K562 (cell line): ENCODE measurements around the gene RDH11. TPM values are rescaled to one million over a fixed set of nuclear protein-coding genes. Genes with fewer than 3 reads are reported as not detected.

Source experiments
- ARID1B ChIP-seq: fragments of 450-650 bp; IDR thresholded peaks from 2 replicates; pipeline ENCODE4 v1.6.1; 2016; ENCODE audit warnings: antibody characterized with exemption, mild to moderate bottlenecking, inconsistent platforms
- ARID2 ChIP-seq: fragments of 450-650 bp; IDR thresholded peaks from 2 replicates; pipeline ENCODE4 v1.6.1; 2017; ENCODE audit warnings: antibody characterized with exemption, mild to moderate bottlenecking
- FOSL1 ChIP-seq: fragments of 200-800 bp; sonication (Bioruptor generic); conservative IDR thresholded peaks from 2 replicates; pipeline ENCODE4 v1.6.1; 2016; ENCODE audit warnings: missing genetic modification characterization, missing compliant biosample characterization
- JUN ChIP-seq, 2 experiments: sonication (generic) in 1 of 2; formaldehyde crosslinking in 1 of 2; IDR thresholded peaks; 2 replicates each; pipeline versions ENCODE4 v1.6.1 to v1.8.0; 2012 to 2022; ENCODE audit warnings: borderline replicate concordance in 2 of 2, mild to moderate bottlenecking in 2 of 2, improper control_type of control experiment in 1 of 2, low read depth in 1 of 2, low read length in 1 of 2, missing genetic modification reagents in 1 of 2
- LCOR ChIP-seq: sonication (generic); formaldehyde crosslinking; IDR thresholded peaks from 2 replicates; pipeline ENCODE4 v1.8.0; 2022; ENCODE audit warnings: mild to moderate bottlenecking, missing genetic modification reagents
- MAFF ChIP-seq: IDR thresholded peaks from 2 replicates; pipeline ENCODE4 v1.6.1; 2012; ENCODE audit warnings: low read length, improper control_type of control experiment
- SMARCA5 ChIP-seq: fragments of 450-650 bp; IDR thresholded peaks from 2 replicates; pipeline ENCODE4 v1.6.1; 2016
- TBL1XR1 ChIP-seq, 2 experiments: IDR thresholded peaks; 2 replicates each; pipeline ENCODE4 v1.6.1; 2012; ENCODE audit warnings: improper control_type of control experiment in 2 of 2, low read length in 2 of 2, mild to moderate bottlenecking in 1 of 2
- TEAD4 ChIP-seq, 2 experiments: sonication (generic) in 1 of 2; formaldehyde crosslinking in 1 of 2; IDR thresholded peaks; 2 replicates each; pipeline versions ENCODE4 v1.6.1 to v1.8.0; 2012 to 2022; ENCODE audit warnings: borderline replicate concordance in 1 of 2, inconsistent platforms in 1 of 2, low read length in 1 of 2, mild to moderate bottlenecking in 1 of 2, missing genetic modification reagents in 1 of 2
- THRAP3 ChIP-seq: fragments of 450-650 bp; IDR thresholded peaks from 2 replicates; pipeline ENCODE4 v1.6.1; 2016; ENCODE audit warnings: mild to moderate bottlenecking, inconsistent platforms, borderline replicate concordance
- ZNF586 ChIP-seq: fragments of 450-650 bp; formaldehyde crosslinking; conservative IDR thresholded peaks from 2 replicates; pipeline ENCODE4 v1.4.0; 2020; ENCODE audit warnings: mild to moderate bottlenecking, moderate library complexity
- ZNF785 ChIP-seq: fragments of 250-450 bp; sonication (Bioruptor Pico); IDR thresholded peaks from 2 replicates; pipeline ENCODE4 v1.4.0; 2020; ENCODE audit warnings: mild to moderate bottlenecking
- polyA plus RNA-seq, 8 experiments: library from polyadenylated mRNA; depleted of rRNA in 4 of 8; stranded (reverse) in 5 of 8; unstranded in 3 of 8; fragments of >200 nt; fragmentation: Nextera tagmentation in 2 of 8; fragmentation: Illumina TruSeq in 1 of 8; extraction: Ambion mirVana in 2 of 8; extraction: Trizol in 1 of 8; gene quantifications; 2 replicates each; pipeline versions ENCODE4 v1.2.1 to v1.2.3, GENCODE V29; 2011 to 2014; ENCODE audit warnings: inconsistent platforms in 1 of 8, missing spikeins in 1 of 8
- total RNA-seq, 7 experiments: library from RNA; depleted of rRNA in 6 of 7; stranded (reverse); fragments of >200 nt in 6 of 7; fragmentation: Illumina TruSeq in 2 of 7; extraction: Trizol in 2 of 7; gene quantifications; 2 replicates each; pipeline versions ENCODE4 v1.2.1 to v1.2.3, GENCODE V29; 2011 to 2021; ENCODE audit warnings: low replicate concordance in 1 of 7
- TF ChIP-seq, protein P1 (sequence below): fragments of 200-600 bp; sonication (generic); IDR thresholded peaks from one replicate; pipeline ENCODE4 v1.6.1; 2012; ENCODE audit warnings: mild to moderate bottlenecking, low read depth, low read length, inconsistent platforms
- TF ChIP-seq, protein P2 (sequence below): sonication (generic); formaldehyde crosslinking; IDR thresholded peaks from 2 replicates; pipeline ENCODE4 v1.8.0; 2022; ENCODE audit warnings: mild to moderate bottlenecking, missing genetic modification reagents

RDH11 gene
- total and polyA plus RNA-seq, 9 of the 15 experiments (the other 6 are each of a cell fraction or from before 2014, with no cell fraction given): 50.6 to 172 (median 70.5) TPM

DNA sequence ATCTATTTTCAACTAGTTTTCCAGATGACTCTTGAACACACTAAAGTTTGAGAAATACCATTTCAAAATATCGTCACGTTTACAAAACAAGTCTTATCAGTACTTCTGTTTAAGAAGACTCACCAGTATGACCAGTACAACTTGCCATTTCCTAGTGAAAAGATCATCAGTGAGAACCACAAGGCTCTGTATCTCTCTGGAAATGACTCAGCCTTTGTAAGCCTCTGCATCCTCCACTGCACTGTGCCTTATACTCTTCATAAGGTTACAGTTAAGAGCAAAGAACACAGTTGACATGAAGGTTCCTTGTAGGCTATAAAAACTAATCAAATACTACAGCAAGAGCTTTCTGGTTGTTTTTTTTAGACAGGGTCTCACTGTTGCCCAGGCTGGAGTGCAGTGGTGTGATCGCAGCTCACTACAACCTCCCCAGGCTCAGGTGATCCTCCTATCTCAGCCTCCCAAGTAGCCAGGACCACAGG lies 15.4 kb downstream of the RDH11 start (continued):
- TF ChIP-seq MAFF: peak; percentile 81
- TF ChIP-seq, protein P1, sequence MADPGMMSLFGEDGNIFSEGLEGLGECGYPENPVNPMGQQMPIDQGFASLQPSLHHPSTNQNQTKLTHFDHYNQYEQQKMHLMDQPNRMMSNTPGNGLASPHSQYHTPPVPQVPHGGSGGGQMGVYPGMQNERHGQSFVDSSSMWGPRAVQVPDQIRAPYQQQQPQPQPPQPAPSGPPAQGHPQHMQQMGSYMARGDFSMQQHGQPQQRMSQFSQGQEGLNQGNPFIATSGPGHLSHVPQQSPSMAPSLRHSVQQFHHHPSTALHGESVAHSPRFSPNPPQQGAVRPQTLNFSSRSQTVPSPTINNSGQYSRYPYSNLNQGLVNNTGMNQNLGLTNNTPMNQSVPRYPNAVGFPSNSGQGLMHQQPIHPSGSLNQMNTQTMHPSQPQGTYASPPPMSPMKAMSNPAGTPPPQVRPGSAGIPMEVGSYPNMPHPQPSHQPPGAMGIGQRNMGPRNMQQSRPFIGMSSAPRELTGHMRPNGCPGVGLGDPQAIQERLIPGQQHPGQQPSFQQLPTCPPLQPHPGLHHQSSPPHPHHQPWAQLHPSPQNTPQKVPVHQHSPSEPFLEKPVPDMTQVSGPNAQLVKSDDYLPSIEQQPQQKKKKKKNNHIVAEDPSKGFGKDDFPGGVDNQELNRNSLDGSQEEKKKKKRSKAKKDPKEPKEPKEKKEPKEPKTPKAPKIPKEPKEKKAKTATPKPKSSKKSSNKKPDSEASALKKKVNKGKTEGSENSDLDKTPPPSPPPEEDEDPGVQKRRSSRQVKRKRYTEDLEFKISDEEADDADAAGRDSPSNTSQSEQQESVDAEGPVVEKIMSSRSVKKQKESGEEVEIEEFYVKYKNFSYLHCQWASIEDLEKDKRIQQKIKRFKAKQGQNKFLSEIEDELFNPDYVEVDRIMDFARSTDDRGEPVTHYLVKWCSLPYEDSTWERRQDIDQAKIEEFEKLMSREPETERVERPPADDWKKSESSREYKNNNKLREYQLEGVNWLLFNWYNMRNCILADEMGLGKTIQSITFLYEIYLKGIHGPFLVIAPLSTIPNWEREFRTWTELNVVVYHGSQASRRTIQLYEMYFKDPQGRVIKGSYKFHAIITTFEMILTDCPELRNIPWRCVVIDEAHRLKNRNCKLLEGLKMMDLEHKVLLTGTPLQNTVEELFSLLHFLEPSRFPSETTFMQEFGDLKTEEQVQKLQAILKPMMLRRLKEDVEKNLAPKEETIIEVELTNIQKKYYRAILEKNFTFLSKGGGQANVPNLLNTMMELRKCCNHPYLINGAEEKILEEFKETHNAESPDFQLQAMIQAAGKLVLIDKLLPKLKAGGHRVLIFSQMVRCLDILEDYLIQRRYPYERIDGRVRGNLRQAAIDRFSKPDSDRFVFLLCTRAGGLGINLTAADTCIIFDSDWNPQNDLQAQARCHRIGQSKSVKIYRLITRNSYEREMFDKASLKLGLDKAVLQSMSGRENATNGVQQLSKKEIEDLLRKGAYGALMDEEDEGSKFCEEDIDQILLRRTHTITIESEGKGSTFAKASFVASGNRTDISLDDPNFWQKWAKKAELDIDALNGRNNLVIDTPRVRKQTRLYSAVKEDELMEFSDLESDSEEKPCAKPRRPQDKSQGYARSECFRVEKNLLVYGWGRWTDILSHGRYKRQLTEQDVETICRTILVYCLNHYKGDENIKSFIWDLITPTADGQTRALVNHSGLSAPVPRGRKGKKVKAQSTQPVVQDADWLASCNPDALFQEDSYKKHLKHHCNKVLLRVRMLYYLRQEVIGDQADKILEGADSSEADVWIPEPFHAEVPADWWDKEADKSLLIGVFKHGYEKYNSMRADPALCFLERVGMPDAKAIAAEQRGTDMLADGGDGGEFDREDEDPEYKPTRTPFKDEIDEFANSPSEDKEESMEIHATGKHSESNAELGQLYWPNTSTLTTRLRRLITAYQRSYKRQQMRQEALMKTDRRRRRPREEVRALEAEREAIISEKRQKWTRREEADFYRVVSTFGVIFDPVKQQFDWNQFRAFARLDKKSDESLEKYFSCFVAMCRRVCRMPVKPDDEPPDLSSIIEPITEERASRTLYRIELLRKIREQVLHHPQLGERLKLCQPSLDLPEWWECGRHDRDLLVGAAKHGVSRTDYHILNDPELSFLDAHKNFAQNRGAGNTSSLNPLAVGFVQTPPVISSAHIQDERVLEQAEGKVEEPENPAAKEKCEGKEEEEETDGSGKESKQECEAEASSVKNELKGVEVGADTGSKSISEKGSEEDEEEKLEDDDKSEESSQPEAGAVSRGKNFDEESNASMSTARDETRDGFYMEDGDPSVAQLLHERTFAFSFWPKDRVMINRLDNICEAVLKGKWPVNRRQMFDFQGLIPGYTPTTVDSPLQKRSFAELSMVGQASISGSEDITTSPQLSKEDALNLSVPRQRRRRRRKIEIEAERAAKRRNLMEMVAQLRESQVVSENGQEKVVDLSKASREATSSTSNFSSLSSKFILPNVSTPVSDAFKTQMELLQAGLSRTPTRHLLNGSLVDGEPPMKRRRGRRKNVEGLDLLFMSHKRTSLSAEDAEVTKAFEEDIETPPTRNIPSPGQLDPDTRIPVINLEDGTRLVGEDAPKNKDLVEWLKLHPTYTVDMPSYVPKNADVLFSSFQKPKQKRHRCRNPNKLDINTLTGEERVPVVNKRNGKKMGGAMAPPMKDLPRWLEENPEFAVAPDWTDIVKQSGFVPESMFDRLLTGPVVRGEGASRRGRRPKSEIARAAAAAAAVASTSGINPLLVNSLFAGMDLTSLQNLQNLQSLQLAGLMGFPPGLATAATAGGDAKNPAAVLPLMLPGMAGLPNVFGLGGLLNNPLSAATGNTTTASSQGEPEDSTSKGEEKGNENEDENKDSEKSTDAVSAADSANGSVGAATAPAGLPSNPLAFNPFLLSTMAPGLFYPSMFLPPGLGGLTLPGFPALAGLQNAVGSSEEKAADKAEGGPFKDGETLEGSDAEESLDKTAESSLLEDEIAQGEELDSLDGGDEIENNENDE: no peak
- TF ChIP-seq TBL1XR1 (IDR thresholded peaks at IDR 0.05; ENCODE audit: low read length in 2 of 2): peak in 1 of 2 experiments; percentile 67; a peak in 2 of 4 replicates
- TF ChIP-seq FOSL1: peak; percentile 90
- peak; percentile 86 for TF ChIP-seq ARID1B
- no peak for TF ChIP-seq ZNF785 (CRISPR knock-in tag)
- 0 out of 2 replicates have a peak, but pooled peaks have one; percentile 27 for TF ChIP-seq SMARCA5
- peak; percentile 77; the same call in 1 of the 2 replicates for TF ChIP-seq JUN (IDR thresholded peaks at IDR 0.05; ENCODE audit: borderline replicate concordance, low read depth, low read length)
- no peak for TF ChIP-seq JUN (CRISPR knock-in tag; IDR thresholded peaks at IDR 0.05; ENCODE audit: borderline replicate concordance)
- no peak for TF ChIP-seq ARID2
- TF ChIP-seq LCOR (CRISPR knock-in tag): 0 out of 2 replicates have a peak, but pooled peaks have one; percentile 13
- TF ChIP-seq, protein P2, sequence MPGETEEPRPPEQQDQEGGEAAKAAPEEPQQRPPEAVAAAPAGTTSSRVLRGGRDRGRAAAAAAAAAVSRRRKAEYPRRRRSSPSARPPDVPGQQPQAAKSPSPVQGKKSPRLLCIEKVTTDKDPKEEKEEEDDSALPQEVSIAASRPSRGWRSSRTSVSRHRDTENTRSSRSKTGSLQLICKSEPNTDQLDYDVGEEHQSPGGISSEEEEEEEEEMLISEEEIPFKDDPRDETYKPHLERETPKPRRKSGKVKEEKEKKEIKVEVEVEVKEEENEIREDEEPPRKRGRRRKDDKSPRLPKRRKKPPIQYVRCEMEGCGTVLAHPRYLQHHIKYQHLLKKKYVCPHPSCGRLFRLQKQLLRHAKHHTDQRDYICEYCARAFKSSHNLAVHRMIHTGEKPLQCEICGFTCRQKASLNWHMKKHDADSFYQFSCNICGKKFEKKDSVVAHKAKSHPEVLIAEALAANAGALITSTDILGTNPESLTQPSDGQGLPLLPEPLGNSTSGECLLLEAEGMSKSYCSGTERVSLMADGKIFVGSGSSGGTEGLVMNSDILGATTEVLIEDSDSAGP (CRISPR knock-in tag): no peak
- no peak for TF ChIP-seq THRAP3
- TF ChIP-seq TEAD4 (IDR thresholded peaks at IDR 0.05; ENCODE audit: low read length): peak; percentile 50; the same call in 1 of the 2 replicates
- no peak for TF ChIP-seq TEAD4 (CRISPR knock-in tag; IDR thresholded peaks at IDR 0.05; ENCODE audit: borderline replicate concordance)
- TF ChIP-seq ZNF586 (CRISPR knock-in tag): no peak
